AG04450 (cell line): ENCODE results near the gene AP1M2. TPM values are rescaled to one million over a fixed set of nuclear protein-coding genes. Genes with fewer than 3 reads are reported as not detected.
"Not testable (repeated sequence)": the region's sequence is repeated elsewhere in the genome, so short reads cannot be mapped to it uniquely, and the experiment has no call there.

ENCODE experiments used
- CTCF ChIA-PET: fragments of 300-600, 350-600 bp; formaldehyde crosslinking; extraction: SDS; loops from one replicate; lab custom pipeline; 2022; ENCODE audit warnings: antibody characterized with exemption, inconsistent platforms; lab: Charles Lee
- POLR2A ChIA-PET: fragments of 350-600 bp; formaldehyde crosslinking; extraction: SDS; loops from one replicate; lab custom pipeline; 2021; ENCODE audit warnings: antibody characterized with exemption, inconsistent platforms; lab: Yijun Ruan, JAX
- DNase-seq: peaks from one replicate; pipeline ENCODE4 v3.0.0-alpha.2; 2011; ENCODE audit warnings: low read depth, low spot score
- H3K27ac ChIP-seq: one replicate; pipeline ENCODE4 v1.5.1; 2012; ENCODE audit warnings: low read depth, low read length, control low read depth
- H3K27me3 ChIP-seq: one replicate; pipeline ENCODE4 v1.6.0; 2012; ENCODE audit warnings: low read length; ENCODE audit not compliant: control insufficient read depth, insufficient read depth
- H3K4me3 ChIP-seq: 2 replicates; pipeline ENCODE4 v1.5.1; 2011; ENCODE audit warnings: mild to moderate bottlenecking, low read depth, low read length, control low read depth
- H3K9me3 ChIP-seq: 2 replicates; pipeline ENCODE4 v1.5.1; 2012; ENCODE audit warnings: low read length; ENCODE audit not compliant: control insufficient read depth, insufficient read depth
- polyA plus RNA-seq: library from polyadenylated mRNA; depleted of rRNA; stranded (reverse); fragments of >200 nt; gene quantifications from 2 replicates; pipeline ENCODE4 v1.2.3, GENCODE V29; 2011
- TF ChIP-seq, protein P1 (sequence below): IDR thresholded peaks from 2 replicates; pipeline ENCODE4 v1.5.1; 2011; ENCODE audit warnings: low read depth, low read length, control low read depth, inconsistent platforms

Gene AP1M2
- polyA plus RNA-seq, 1 experiment: 0.17 TPM

DNA sequence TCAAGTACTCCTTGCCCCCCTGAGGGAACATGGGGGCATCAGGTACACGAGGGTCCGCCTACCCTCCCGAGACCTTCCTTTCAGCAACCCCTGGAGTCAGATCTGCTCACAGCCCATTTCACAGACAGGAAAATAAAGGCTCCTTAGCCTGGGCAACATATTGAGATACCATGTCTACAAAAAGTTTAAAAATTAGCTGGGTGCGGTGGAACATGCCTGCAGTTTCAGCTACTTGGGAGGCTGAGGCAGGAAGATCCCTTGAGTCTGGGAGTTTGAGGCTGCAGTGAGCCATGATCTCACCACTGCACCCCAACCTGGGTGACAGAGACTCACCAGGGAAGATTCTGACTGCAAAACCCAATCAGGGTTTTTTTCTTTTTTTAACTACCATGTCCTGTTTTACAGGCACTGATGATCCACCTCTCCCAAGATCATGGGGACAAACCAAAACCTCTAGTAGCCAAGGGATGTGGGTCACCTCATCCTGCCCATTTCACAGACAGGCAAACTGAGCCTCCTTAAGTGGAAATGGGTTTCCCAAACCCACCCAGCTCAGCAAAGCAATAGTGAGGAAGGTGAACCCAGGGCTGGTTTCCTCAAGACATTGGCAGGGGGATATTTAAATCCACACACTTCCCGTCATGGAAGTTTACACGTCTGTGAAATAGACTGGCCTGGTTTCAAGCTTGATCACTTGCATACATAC is 11.9 kb downstream of the AP1M2 start:
- Histone ChIP-seq H3K27ac (no peak overlapping the region), H3K9me3 (no peaks in the 10 kb centered on the region), H3K27me3 (no peaks in the 10 kb centered on the region), H3K4me3 (no peak overlapping the region)
- no peak for DNase-seq
- ChIA-PET POLR2A (no interaction called here), CTCF (interaction anchor here (0.6 to 1.2 kb wide), 5 partner anchors 22 to 183 kb away, joined by 3 to 6 read pairs (median 5); no protein-coding TSS in a partner anchor)
- TF ChIP-seq, protein P1, sequence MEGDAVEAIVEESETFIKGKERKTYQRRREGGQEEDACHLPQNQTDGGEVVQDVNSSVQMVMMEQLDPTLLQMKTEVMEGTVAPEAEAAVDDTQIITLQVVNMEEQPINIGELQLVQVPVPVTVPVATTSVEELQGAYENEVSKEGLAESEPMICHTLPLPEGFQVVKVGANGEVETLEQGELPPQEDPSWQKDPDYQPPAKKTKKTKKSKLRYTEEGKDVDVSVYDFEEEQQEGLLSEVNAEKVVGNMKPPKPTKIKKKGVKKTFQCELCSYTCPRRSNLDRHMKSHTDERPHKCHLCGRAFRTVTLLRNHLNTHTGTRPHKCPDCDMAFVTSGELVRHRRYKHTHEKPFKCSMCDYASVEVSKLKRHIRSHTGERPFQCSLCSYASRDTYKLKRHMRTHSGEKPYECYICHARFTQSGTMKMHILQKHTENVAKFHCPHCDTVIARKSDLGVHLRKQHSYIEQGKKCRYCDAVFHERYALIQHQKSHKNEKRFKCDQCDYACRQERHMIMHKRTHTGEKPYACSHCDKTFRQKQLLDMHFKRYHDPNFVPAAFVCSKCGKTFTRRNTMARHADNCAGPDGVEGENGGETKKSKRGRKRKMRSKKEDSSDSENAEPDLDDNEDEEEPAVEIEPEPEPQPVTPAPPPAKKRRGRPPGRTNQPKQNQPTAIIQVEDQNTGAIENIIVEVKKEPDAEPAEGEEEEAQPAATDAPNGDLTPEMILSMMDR: no peak

- ChIA-PET CTCF (interaction anchor here (0.8 to 1.0 kb wide), 2 partner anchors 91 to 158 kb away, joined by 3 to 4 read pairs; no protein-coding TSS in a partner anchor), POLR2A (no interaction called here)
- TF ChIP-seq, protein P1: no peak
- Histone ChIP-seq H3K27me3 (no peaks in the 10 kb centered on the region), H3K9me3 (no peaks in the 10 kb centered on the region), H3K4me3 (no peak overlapping the region), H3K27ac (no peak overlapping the region)
- DNase-seq: no peak
Observed at GRCh38 chr19:10574462-10574861, 12.7 kb downstream of the AP1M2 start.

DNA sequence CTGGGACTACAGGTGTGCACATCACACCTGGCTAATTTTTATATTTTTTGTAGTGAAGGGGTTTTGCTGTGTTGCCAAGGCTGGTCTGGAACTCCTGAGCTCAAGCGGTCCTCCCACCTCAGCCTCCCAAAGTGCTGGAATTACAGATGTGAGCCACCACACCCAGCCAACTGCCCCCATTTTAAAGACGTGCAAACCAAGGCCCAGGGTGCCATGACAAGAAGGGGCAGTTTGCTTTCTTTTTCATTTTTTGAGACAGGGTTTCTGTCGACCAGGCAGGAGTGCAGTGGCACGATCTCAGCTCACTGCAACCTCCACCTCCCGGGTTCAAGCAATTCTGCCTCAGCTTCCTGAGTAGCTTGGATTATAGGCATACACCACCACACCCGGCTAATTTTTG is 13.3 kb downstream of the AP1M2 start:
- CTCF ChIA-PET: interaction anchor here (0.8 to 1.0 kb wide), 3 partner anchors 90 to 157 kb away, joined by 3 to 5 read pairs (median 4); no protein-coding TSS in a partner anchor
- POLR2A ChIA-PET, H3K27ac ChIP-seq, H3K4me3 ChIP-seq, H3K9me3 ChIP-seq, H3K27me3 ChIP-seq, DNase-seq: not testable (repeated sequence)

DNA sequence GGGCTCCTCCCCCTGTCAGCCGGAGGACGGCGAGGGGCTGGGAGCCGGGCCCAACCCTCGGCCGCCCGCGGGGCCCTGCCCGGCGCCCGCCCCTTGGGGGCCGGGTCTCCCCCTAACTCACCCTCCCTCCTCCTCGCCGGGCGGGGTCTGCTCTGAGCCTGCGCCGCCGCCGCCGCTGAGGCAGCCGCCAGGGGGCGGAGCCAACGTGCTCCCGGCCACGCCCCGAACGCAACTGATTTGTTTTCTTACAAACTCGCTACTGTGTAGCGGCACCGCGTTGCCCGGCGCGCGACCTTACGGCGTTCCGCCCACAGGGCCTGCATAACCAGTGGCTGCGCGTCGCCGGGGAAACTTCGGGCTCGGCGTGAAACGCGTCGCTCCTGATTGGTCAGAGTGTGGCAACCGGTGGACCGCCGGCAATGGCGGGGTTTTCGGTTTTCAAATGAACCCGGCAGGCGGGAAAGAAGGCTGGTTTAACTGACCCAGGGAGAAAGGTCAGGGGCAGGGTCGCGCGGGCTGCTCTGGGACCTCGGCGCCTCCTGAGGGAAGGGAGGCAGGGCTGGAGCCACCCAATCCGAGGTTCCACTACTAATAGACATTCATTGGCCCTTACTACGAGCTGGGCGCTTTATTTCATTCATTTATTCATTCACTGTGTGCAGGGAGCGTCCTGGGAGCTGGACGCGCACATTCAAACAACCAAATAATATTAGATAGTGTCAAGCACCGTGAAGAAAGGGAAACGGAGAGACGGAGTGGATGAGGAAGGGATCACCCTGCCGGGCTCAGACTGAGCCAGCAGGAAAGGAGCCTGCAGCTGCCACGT is 18.1 kb downstream of the AP1M2 start, which contains the start of gene CDKN2D:
Gene CDKN2D, minus strand, starts transcription at position 154 of the 826 bp plus-strand sequence. CDS start 326 bp downstream, outside the sequence.
- no peaks in the 10 kb centered on the region for H3K9me3 ChIP-seq
- H3K4me3 ChIP-seq: peak within 1 kb of the TSS; percentile 69
- CTCF ChIA-PET: interaction anchor here (0.8 to 1.5 kb wide), 3 partner anchors 20 to 148 kb away, joined by 3 to 6 read pairs (median 5); no protein-coding TSS in a partner anchor
- peak within 1 kb of the TSS; percentile 21 for H3K27ac ChIP-seq
- TF ChIP-seq, protein P1: no peak
- DNase-seq: peak; percentile 99
- POLR2A ChIA-PET: interaction anchor here (0.5 to 0.6 kb wide), 2 partner anchors 39 to 185 kb away, joined by 5 to 8 read pairs; no protein-coding TSS in a partner anchor
- H3K27me3 ChIP-seq: no peaks in the 10 kb centered on the region

DNA sequence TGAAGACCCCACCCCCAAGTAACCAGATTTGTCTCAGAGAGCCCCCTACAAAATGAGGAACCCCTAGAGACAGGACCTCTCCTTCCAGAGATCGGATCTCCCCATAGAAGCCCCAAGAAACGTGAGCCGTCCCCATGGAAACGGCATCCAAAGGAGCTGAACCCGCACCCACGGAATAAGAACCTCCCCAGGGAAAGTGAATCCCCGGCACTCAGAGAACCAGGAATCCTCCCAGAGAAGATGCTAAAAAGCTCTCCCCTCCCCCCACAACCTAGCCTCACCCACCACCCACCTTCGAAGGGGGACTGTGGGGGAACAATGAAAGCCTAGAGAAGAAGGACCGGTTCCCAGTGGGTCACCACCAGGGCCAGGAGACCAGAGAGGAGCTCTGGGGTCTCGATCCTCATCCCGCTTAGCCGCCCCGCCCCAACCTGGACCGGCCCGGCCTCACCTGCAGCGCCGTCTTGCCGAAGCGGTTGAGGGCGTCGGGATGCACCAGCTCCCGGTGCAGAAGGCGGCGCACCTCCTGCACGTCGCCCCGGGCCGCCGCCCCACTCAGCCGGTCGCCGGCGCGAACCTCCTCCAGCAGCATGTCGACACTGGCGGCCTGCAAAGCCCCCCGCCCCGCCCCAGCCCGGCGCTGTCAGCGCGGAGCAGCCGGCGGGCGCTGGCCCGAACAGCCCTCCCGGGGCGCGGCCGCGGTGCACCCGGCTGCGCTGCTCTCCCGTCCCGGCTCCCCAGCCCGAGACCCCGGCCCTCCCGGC is 18.9 kb downstream of the AP1M2 start:
- ChIA-PET POLR2A (interaction anchor here (0.6 kb wide), 1 partner anchor 260 kb away, joined by 3 read pairs; no protein-coding TSS in a partner anchor), CTCF (interaction anchor here (0.9 to 1.5 kb wide), 4 partner anchors 76 to 149 kb away, joined by 3 to 7 read pairs (median 6); partner anchors contain the start of gene DNM2)
- TF ChIP-seq, protein P1: 0 out of 2 replicates have a peak, but pooled peaks have one; percentile 2
- Histone ChIP-seq H3K27me3 (no peaks in the 10 kb centered on the region), H3K4me3 (peak overlapping the region; percentile 69), H3K27ac (no peak overlapping the region), H3K9me3 (no peaks in the 10 kb centered on the region)
- no peak for DNase-seq
